Measurements from ENCODE around the gene TIAM2. TPM values are rescaled to one million over a fixed set of nuclear protein-coding genes. Genes with fewer than 3 reads are reported as not detected.

The TIAM2 gene
- total RNA-seq, 1 donor from 2014 or later = 5.9 TPM

DNA sequence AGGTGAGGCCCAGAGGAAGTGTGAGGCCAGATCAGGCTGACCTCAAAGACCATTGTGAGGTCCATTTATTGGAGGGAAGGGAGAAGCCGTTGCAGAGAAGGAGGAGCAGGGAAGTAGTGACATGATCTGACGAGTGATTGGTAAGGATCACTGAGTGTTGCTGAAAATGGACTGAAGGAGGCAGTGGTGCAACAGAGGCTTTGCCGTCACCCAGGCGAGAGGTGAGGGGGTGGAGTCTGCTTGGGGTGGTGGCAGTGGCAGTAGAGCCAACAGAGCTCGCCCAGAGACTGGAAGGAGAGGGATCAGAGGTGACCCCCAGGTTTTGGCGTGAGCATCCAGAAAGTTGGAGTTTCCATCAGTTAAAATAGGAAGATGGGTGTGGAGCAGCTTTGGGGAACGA lies 200.8 kb downstream of the TIAM2 start:
- intact Hi-C loops (cut with DNase I) = no loop called here
- ATAC-seq = no peak
- TF ChIP-seq, protein P1, sequence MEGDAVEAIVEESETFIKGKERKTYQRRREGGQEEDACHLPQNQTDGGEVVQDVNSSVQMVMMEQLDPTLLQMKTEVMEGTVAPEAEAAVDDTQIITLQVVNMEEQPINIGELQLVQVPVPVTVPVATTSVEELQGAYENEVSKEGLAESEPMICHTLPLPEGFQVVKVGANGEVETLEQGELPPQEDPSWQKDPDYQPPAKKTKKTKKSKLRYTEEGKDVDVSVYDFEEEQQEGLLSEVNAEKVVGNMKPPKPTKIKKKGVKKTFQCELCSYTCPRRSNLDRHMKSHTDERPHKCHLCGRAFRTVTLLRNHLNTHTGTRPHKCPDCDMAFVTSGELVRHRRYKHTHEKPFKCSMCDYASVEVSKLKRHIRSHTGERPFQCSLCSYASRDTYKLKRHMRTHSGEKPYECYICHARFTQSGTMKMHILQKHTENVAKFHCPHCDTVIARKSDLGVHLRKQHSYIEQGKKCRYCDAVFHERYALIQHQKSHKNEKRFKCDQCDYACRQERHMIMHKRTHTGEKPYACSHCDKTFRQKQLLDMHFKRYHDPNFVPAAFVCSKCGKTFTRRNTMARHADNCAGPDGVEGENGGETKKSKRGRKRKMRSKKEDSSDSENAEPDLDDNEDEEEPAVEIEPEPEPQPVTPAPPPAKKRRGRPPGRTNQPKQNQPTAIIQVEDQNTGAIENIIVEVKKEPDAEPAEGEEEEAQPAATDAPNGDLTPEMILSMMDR (IDR thresholded peaks at IDR 0.05) = no peak

GRCh38 chr6:155196911-155197310 lies 201.8 kb downstream of the TIAM2 start:
- Histone ChIP-seq H3K27me3 (ENCODE audit: low read depth) (no peaks in the 10 kb centered on the region), H3K4me1 (no peaks in the 10 kb centered on the region), H3K36me3 (no peaks in the 10 kb centered on the region), H3K27ac (no peak overlapping the region), H3K4me3 (no peak overlapping the region), H3K9me3 (no peaks in the 10 kb centered on the region)
- DNase-seq (no peak), ATAC-seq (no peak)
- intact Hi-C loops (cut with DNase I) = no loop called here
- TF ChIP-seq, protein P1 (IDR thresholded peaks at IDR 0.05) = no peak

More for the DNA sequence above, 200.8 kb downstream of the TIAM2 start:
- Histone ChIP-seq H3K36me3 (no peaks in the 10 kb centered on the region), H3K4me1 (no peaks in the 10 kb centered on the region), H3K4me3 (no peak overlapping the region), H3K27me3 (ENCODE audit: low read depth) (no peaks in the 10 kb centered on the region), H3K9me3 (no peaks in the 10 kb centered on the region), H3K27ac (no peak overlapping the region)
- DNase-seq = no peak

GRCh38 chr6:155197932-155198331 lies 202.8 kb downstream of the TIAM2 start:
- DNase-seq = no peak
- no peak overlapping the region for H3K27ac ChIP-seq
- H3K27me3 ChIP-seq (ENCODE audit: low read depth) = no peaks in the 10 kb centered on the region
- H3K4me3 ChIP-seq = no peak overlapping the region
- no peaks in the 10 kb centered on the region for H3K36me3 ChIP-seq
- TF ChIP-seq, protein P1 (IDR thresholded peaks at IDR 0.05) = no peak
- no peaks in the 10 kb centered on the region for H3K9me3 ChIP-seq
- no peaks in the 10 kb centered on the region for H3K4me1 ChIP-seq
- no peak for ATAC-seq
- intact Hi-C loops (cut with DNase I) = no loop called here

DNA sequence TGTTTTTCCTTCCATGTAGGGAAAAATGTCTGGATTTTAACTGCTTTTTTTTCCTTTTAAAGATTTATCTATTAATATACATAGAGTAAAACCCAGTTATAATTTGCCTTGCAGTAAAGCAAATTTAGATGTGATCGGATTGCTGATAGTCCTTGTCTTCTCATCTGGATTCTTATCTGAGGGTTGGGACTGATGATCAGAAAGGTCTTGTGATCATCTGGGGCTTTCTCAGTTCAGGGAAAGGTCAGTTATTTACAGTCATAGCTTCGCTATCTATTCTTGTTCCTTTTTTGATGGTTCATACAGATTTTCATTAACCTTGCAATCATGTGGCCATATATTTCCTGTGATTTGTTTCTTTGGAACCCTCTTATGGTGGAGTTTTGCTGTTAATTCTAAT lies 204.9 kb downstream of the TIAM2 start:
- Histone ChIP-seq H3K4me3 (no peak overlapping the region), H3K27me3 (ENCODE audit: low read depth) (no peaks in the 10 kb centered on the region), H3K9me3 (no peaks in the 10 kb centered on the region), H3K27ac (no peak overlapping the region), H3K4me1 (no peaks in the 10 kb centered on the region), H3K36me3 (no peaks in the 10 kb centered on the region)
- TF ChIP-seq, protein P1 (IDR thresholded peaks at IDR 0.05) = no peak
- DNase-seq (no peak), ATAC-seq (no peak)
- intact Hi-C loops (cut with DNase I) = no loop called here

- no peak overlapping the region for H3K27ac ChIP-seq
- ATAC-seq = no peak
Observed at GRCh38 chr6:155201461-155202226, 206.5 kb downstream of the TIAM2 start.

More at GRCh38 chr6:155201461-155202226, 206.5 kb downstream of the TIAM2 start:
- intact Hi-C loops (cut with DNase I) = no loop called here
- TF ChIP-seq, protein P1 (IDR thresholded peaks at IDR 0.05) = no peak
- H3K4me1 ChIP-seq = no peaks in the 10 kb centered on the region
- no peaks in the 10 kb centered on the region for H3K36me3 ChIP-seq
- no peak overlapping the region for H3K4me3 ChIP-seq
- DNase-seq = no peak
- H3K27me3 ChIP-seq (ENCODE audit: low read depth) = no peaks in the 10 kb centered on the region
- H3K9me3 ChIP-seq = no peaks in the 10 kb centered on the region

Data from lower lobe of right lung (tissue), 2 donors.